ENCODE data around the gene ITGBL1.

The ITGBL1 gene

GRCh38 chr13:101451641-101452040 is 834 bp upstream of the ITGBL1 start:
- Histone ChIP-seq H3K36me3 (ENCODE audit: control insufficient read depth, insufficient read depth, low read length) (no peaks in the 10 kb centered on the region), H3K27ac (ENCODE audit: insufficient read depth, low read depth, low read length, poor library complexity, severe bottlenecking) (no peak overlapping the region), H3K27me3 (ENCODE audit: control insufficient read depth, insufficient read depth, low read length, poor library complexity, severe bottlenecking) (no peaks in the 10 kb centered on the region), H3K4me3 (ENCODE audit: insufficient read depth, low read depth, low read length) (no peak overlapping the region), H3K9me3 (ENCODE audit: control insufficient read depth, low read length) (no peaks in the 10 kb centered on the region), H3K4me1 (ENCODE audit: control insufficient read depth, insufficient read depth, low read length) (no peaks in the 10 kb centered on the region)

GRCh38 chr13:101453784-101454201 is 1.3 kb downstream of the ITGBL1 start:
- no peaks in the 10 kb centered on the region for H3K4me1 ChIP-seq (ENCODE audit: control insufficient read depth, insufficient read depth, low read length)
- no peak overlapping the region for H3K27ac ChIP-seq (ENCODE audit: insufficient read depth, low read depth, low read length, poor library complexity, severe bottlenecking)
- 94 to 96% methylated on average over 41 of the region's 41 CpGs for WGBS, 2 experiments

GRCh38 chr13:101454767-101455166 is 2.3 kb downstream of the ITGBL1 start:
- Histone ChIP-seq H3K9me3 (ENCODE audit: control insufficient read depth, low read length) (no peaks in the 10 kb centered on the region), H3K4me1 (ENCODE audit: control insufficient read depth, insufficient read depth, low read length) (no peaks in the 10 kb centered on the region), H3K27ac (ENCODE audit: insufficient read depth, low read depth, low read length, poor library complexity, severe bottlenecking) (no peak overlapping the region), H3K4me3 (ENCODE audit: insufficient read depth, low read depth, low read length) (no peak overlapping the region), H3K36me3 (ENCODE audit: control insufficient read depth, insufficient read depth, low read length) (no peaks in the 10 kb centered on the region), H3K27me3 (ENCODE audit: control insufficient read depth, insufficient read depth, low read length, poor library complexity, severe bottlenecking) (no peaks in the 10 kb centered on the region)
- 86 to 90% methylated on average over 2 of the region's 2 CpGs for WGBS, 2 experiments

More at GRCh38 chr13:101453784-101454201, 1.3 kb downstream of the ITGBL1 start:
- H3K9me3 ChIP-seq (ENCODE audit: control insufficient read depth, low read length): no peaks in the 10 kb centered on the region
- H3K4me3 ChIP-seq (ENCODE audit: insufficient read depth, low read depth, low read length): no peak overlapping the region
- H3K27me3 ChIP-seq (ENCODE audit: control insufficient read depth, insufficient read depth, low read length, poor library complexity, severe bottlenecking): no peaks in the 10 kb centered on the region
- no peaks in the 10 kb centered on the region for H3K36me3 ChIP-seq (ENCODE audit: control insufficient read depth, insufficient read depth, low read length)

- Histone ChIP-seq H3K27ac (ENCODE audit: insufficient read depth, low read depth, low read length, poor library complexity, severe bottlenecking) (no peak overlapping the region), H3K4me3 (ENCODE audit: insufficient read depth, low read depth, low read length) (no peak overlapping the region)
- WGBS, 2 experiments: 51 to 74% methylated on average over 2 of the region's 3 CpGs
These were observed 3.4 kb downstream of the ITGBL1 start for GRCh38 chr13:101455863-101456262.

GRCh38 chr13:101457176-101457575 is 4.7 kb downstream of the ITGBL1 start:
- H3K4me3 ChIP-seq (ENCODE audit: insufficient read depth, low read depth, low read length): no peak overlapping the region
- no peaks in the 10 kb centered on the region for H3K36me3 ChIP-seq (ENCODE audit: control insufficient read depth, insufficient read depth, low read length)
- H3K27ac ChIP-seq (ENCODE audit: insufficient read depth, low read depth, low read length, poor library complexity, severe bottlenecking): no peak overlapping the region
- no peaks in the 10 kb centered on the region for H3K27me3 ChIP-seq (ENCODE audit: control insufficient read depth, insufficient read depth, low read length, poor library complexity, severe bottlenecking)
- no peaks in the 10 kb centered on the region for H3K9me3 ChIP-seq (ENCODE audit: control insufficient read depth, low read length)
- H3K4me1 ChIP-seq (ENCODE audit: control insufficient read depth, insufficient read depth, low read length): no peaks in the 10 kb centered on the region
- WGBS, 2 experiments: 92 to 100% methylated on average over 2 of the region's 2 CpGs

More at GRCh38 chr13:101455863-101456262, 3.4 kb downstream of the ITGBL1 start:
- no peaks in the 10 kb centered on the region for H3K4me1 ChIP-seq (ENCODE audit: control insufficient read depth, insufficient read depth, low read length)
- no peaks in the 10 kb centered on the region for H3K9me3 ChIP-seq (ENCODE audit: control insufficient read depth, low read length)
- H3K27me3 ChIP-seq (ENCODE audit: control insufficient read depth, insufficient read depth, low read length, poor library complexity, severe bottlenecking): no peaks in the 10 kb centered on the region
- no peaks in the 10 kb centered on the region for H3K36me3 ChIP-seq (ENCODE audit: control insufficient read depth, insufficient read depth, low read length)

GRCh38 chr13:101465877-101466276 is 13.4 kb downstream of the ITGBL1 start:
- H3K4me1 ChIP-seq (ENCODE audit: control insufficient read depth, insufficient read depth, low read length): no peaks in the 10 kb centered on the region
- H3K4me3 ChIP-seq (ENCODE audit: insufficient read depth, low read depth, low read length): no peak overlapping the region
- H3K9me3 ChIP-seq (ENCODE audit: control insufficient read depth, low read length): no peaks in the 10 kb centered on the region
- no peak overlapping the region for H3K27ac ChIP-seq (ENCODE audit: insufficient read depth, low read depth, low read length, poor library complexity, severe bottlenecking)
- H3K36me3 ChIP-seq (ENCODE audit: control insufficient read depth, insufficient read depth, low read length): no peaks in the 10 kb centered on the region
- WGBS, 2 experiments: 90 to 100% methylated on average over 3 of the region's 3 CpGs
- H3K27me3 ChIP-seq (ENCODE audit: control insufficient read depth, insufficient read depth, low read length, poor library complexity, severe bottlenecking): no peaks in the 10 kb centered on the region

GRCh38 chr13:101467415-101467814 is 14.9 kb downstream of the ITGBL1 start:
- Histone ChIP-seq H3K4me3 (ENCODE audit: insufficient read depth, low read depth, low read length) (no peak overlapping the region), H3K36me3 (ENCODE audit: control insufficient read depth, insufficient read depth, low read length) (no peaks in the 10 kb centered on the region), H3K27me3 (ENCODE audit: control insufficient read depth, insufficient read depth, low read length, poor library complexity, severe bottlenecking) (no peaks in the 10 kb centered on the region), H3K9me3 (ENCODE audit: control insufficient read depth, low read length) (no peaks in the 10 kb centered on the region), H3K27ac (ENCODE audit: insufficient read depth, low read depth, low read length, poor library complexity, severe bottlenecking) (no peak overlapping the region), H3K4me1 (ENCODE audit: control insufficient read depth, insufficient read depth, low read length) (no peaks in the 10 kb centered on the region)
- 98 to 100% methylated on average over 3 to 4 of the region's 4 CpGs for WGBS, 2 experiments

GRCh38 chr13:101473458-101473857 is 21.0 kb downstream of the ITGBL1 start:
- WGBS, 2 experiments: 93 to 95% methylated on average over 2 of the region's 2 CpGs
- H3K4me1 ChIP-seq (ENCODE audit: control insufficient read depth, insufficient read depth, low read length): no peaks in the 10 kb centered on the region
- no peaks in the 10 kb centered on the region for H3K36me3 ChIP-seq (ENCODE audit: control insufficient read depth, insufficient read depth, low read length)
- H3K27ac ChIP-seq (ENCODE audit: insufficient read depth, low read depth, low read length, poor library complexity, severe bottlenecking): no peak overlapping the region
- no peaks in the 10 kb centered on the region for H3K9me3 ChIP-seq (ENCODE audit: control insufficient read depth, low read length)
- H3K4me3 ChIP-seq (ENCODE audit: insufficient read depth, low read depth, low read length): no peak overlapping the region
- no peaks in the 10 kb centered on the region for H3K27me3 ChIP-seq (ENCODE audit: control insufficient read depth, insufficient read depth, low read length, poor library complexity, severe bottlenecking)

GRCh38 chr13:101474419-101474957 is 22.0 kb downstream of the ITGBL1 start:
- 72 to 76% methylated on average over 2 of the region's 2 CpGs for WGBS, 2 experiments
- Histone ChIP-seq H3K27me3 (ENCODE audit: control insufficient read depth, insufficient read depth, low read length, poor library complexity, severe bottlenecking) (no peaks in the 10 kb centered on the region), H3K9me3 (ENCODE audit: control insufficient read depth, low read length) (no peaks in the 10 kb centered on the region), H3K4me1 (ENCODE audit: control insufficient read depth, insufficient read depth, low read length) (no peaks in the 10 kb centered on the region), H3K27ac (ENCODE audit: insufficient read depth, low read depth, low read length, poor library complexity, severe bottlenecking) (no peak overlapping the region), H3K4me3 (ENCODE audit: insufficient read depth, low read depth, low read length) (no peak overlapping the region), H3K36me3 (ENCODE audit: control insufficient read depth, insufficient read depth, low read length) (no peaks in the 10 kb centered on the region)

- Histone ChIP-seq H3K4me1 (ENCODE audit: control insufficient read depth, insufficient read depth, low read length) (no peaks in the 10 kb centered on the region), H3K36me3 (ENCODE audit: control insufficient read depth, insufficient read depth, low read length) (no peaks in the 10 kb centered on the region), H3K4me3 (ENCODE audit: insufficient read depth, low read depth, low read length) (no peak overlapping the region), H3K27ac (ENCODE audit: insufficient read depth, low read depth, low read length, poor library complexity, severe bottlenecking) (no peak overlapping the region), H3K9me3 (ENCODE audit: control insufficient read depth, low read length) (no peaks in the 10 kb centered on the region), H3K27me3 (ENCODE audit: control insufficient read depth, insufficient read depth, low read length, poor library complexity, severe bottlenecking) (no peaks in the 10 kb centered on the region)
These were observed 23.1 kb downstream of the ITGBL1 start for GRCh38 chr13:101475536-101475935.

GRCh38 chr13:101481421-101481820 is 28.9 kb downstream of the ITGBL1 start:
- Histone ChIP-seq H3K4me3 (ENCODE audit: insufficient read depth, low read depth, low read length) (no peak overlapping the region), H3K4me1 (ENCODE audit: control insufficient read depth, insufficient read depth, low read length) (no peaks in the 10 kb centered on the region), H3K27ac (ENCODE audit: insufficient read depth, low read depth, low read length, poor library complexity, severe bottlenecking) (no peak overlapping the region), H3K27me3 (ENCODE audit: control insufficient read depth, insufficient read depth, low read length, poor library complexity, severe bottlenecking) (no peaks in the 10 kb centered on the region), H3K9me3 (ENCODE audit: control insufficient read depth, low read length) (no peaks in the 10 kb centered on the region), H3K36me3 (ENCODE audit: control insufficient read depth, insufficient read depth, low read length) (no peaks in the 10 kb centered on the region)
- 85 to 100% methylated on average over 1 of the region's 1 CpG for WGBS, 2 experiments
